ENCODE data around the gene SCNM1.

The SCNM1 gene

DNA sequence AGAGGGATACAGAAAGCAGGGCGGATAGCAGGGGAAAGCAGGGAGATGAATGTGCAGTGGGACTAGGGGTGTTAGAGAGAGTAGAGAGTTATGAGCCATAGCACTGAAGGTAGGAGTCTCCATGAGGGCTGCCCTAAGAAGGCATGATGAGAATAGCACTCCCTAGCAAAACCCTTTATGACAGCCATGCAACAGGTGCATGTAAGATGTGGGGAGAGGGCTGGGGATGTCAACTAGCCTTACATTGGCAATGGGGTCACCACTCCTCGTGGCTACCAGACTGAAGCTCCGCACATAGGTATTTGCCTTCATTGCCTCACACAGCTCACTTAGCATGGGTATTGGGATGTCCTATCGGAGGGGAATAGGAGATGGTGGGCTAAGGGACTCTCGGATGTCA is 5.2 kb downstream of the SCNM1 start:
- TF ChIP-seq SCRT2 (tag by site-specific recombination; IDR thresholded peaks at IDR 0.05) = peak; percentile 96
- TF ChIP-seq SP3 (tag by site-specific recombination; IDR thresholded peaks at IDR 0.05) = no peak
- TF ChIP-seq ZNF521 (tag by site-specific recombination; IDR thresholded peaks at IDR 0.05) = no peak
- no peak for TF ChIP-seq ZNF16 (tag by site-specific recombination; IDR thresholded peaks at IDR 0.05; ENCODE audit: low read depth)
- TF ChIP-seq SCRT1 (tag by site-specific recombination; IDR thresholded peaks at IDR 0.05; ENCODE audit: borderline replicate concordance) = peak; percentile 87
- H3K36me3 ChIP-seq (ENCODE audit: control insufficient read depth in 2 of 2, insufficient read depth in 1 of 2, low read length in 2 of 2) = peaks cover 22 to 81% of the 10 kb centered on the region in 2 experiments
- ChIA-PET CTCF (interaction anchor here (0.7 to 0.9 kb wide), 2 partner anchors 81 to 143 kb away, joined by 3 read pairs; no protein-coding TSS in a partner anchor), POLR2A (interaction anchor here (0.6 to 2.3 kb wide), 4 partner anchors 16 to 115 kb away, joined by 3 to 14 read pairs (median 4); partner anchors contain the start of gene VPS72)
- H3K27ac ChIP-seq (ENCODE audit: extremely low read depth, low read depth, low read length) = no peak overlapping the region
- H3K4me1 ChIP-seq (ENCODE audit: control insufficient read depth, insufficient read depth, low read length) = peaks cover 6% of the 10 kb centered on the region; the same call in 1 of the 2 replicates
- H3K9me3 ChIP-seq (ENCODE audit: control insufficient read depth, insufficient read depth, low read depth, low read length) = no peaks in the 10 kb centered on the region
- no peak overlapping the region for H3K4me3 ChIP-seq (ENCODE audit: low read depth, low read length)

DNA sequence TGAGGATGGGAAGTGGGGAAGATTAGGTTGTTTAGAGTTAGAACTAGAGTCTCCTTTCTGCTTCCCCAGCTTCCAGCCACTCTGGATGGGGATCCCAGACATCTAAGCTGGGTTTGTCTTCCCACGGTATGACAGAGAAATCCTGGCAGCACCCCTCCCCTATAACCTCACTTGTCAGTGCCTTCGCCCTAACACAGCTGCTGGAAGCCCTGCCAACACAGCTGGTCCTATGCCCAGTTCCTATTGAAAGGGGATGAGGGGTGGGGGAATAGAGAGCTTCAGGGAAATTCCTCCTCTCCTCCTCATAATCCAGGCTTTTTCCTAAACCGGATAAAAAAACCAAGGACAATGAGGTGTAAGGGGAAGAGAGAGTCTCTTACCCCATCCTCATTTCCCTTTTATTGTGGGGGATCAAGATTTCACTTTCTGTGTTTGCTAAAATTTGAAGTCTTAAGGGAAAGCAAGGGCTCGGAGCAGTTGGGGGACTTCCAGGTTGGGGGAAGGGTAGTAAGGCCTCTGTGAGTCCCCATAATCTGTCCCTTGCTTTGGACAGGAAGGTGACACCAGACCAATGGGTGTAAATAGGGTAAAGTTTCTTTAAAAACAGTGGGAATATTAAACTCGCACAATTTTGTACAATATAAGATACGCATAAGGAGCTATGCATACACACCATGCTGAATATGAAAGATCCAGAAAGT is 9.2 kb downstream of the SCNM1 start:
- Histone ChIP-seq H3K4me1 (ENCODE audit: control insufficient read depth, insufficient read depth, low read length) (no peaks in the 10 kb centered on the region), H3K9me3 (ENCODE audit: control insufficient read depth, insufficient read depth, low read depth, low read length) (no peaks in the 10 kb centered on the region), H3K36me3 (ENCODE audit: control insufficient read depth in 2 of 2, insufficient read depth in 1 of 2, low read length in 2 of 2) (peaks cover 38 to 84% of the 10 kb centered on the region in 2 experiments), H3K4me3 (ENCODE audit: low read depth, low read length) (no peak overlapping the region), H3K27ac (ENCODE audit: extremely low read depth, low read depth, low read length) (no peak overlapping the region)
- POLR2A ChIA-PET = interaction anchor here (0.8 to 1.4 kb wide), 4 partner anchors 10 to 478 kb away, joined by 3 to 5 read pairs (median 4); partner anchors contain the start of genes GOLPH3L, LYSMD1 and VPS72
- TF ChIP-seq PRDM1 (tag by site-specific recombination; IDR thresholded peaks at IDR 0.05) = peak; percentile 64
- TF ChIP-seq ZNF510 (tag by site-specific recombination; IDR thresholded peaks at IDR 0.05; ENCODE audit: insufficient replicate concordance) = no peak
- CTCF ChIA-PET = interaction anchor here (0.6 to 1.7 kb wide), 8 partner anchors 8 to 118 kb away, joined by 3 to 5 read pairs (median 4); no protein-coding TSS in a partner anchor

- no peaks in the 10 kb centered on the region for H3K4me1 ChIP-seq (ENCODE audit: control insufficient read depth, insufficient read depth, low read length)
- H3K9me3 ChIP-seq (ENCODE audit: control insufficient read depth, insufficient read depth, low read depth, low read length) = no peaks in the 10 kb centered on the region
- ChIA-PET POLR2A (interaction anchor here (1.4 kb wide), 1 partner anchor 11 kb away, joined by 5 read pairs; the partner anchor contains the start of gene LYSMD1), CTCF (interaction anchor here (0.6 to 1.7 kb wide), 14 partner anchors 8 to 631 kb away, joined by 3 to 7 read pairs (median 4); partner anchors contain the start of gene VPS72)
- no peak within 1 kb of the TSS for H3K4me3 ChIP-seq (ENCODE audit: low read depth, low read length)
- H3K36me3 ChIP-seq (ENCODE audit: control insufficient read depth in 2 of 2, insufficient read depth in 1 of 2, low read length in 2 of 2) = peaks cover 43 to 84% of the 10 kb centered on the region in 2 experiments
- no peak within 1 kb of the TSS for H3K27ac ChIP-seq (ENCODE audit: extremely low read depth, low read depth, low read length)
- TF ChIP-seq ZNF223 (tag by site-specific recombination; IDR thresholded peaks at IDR 0.05) = no peak
- TF ChIP-seq ZNF596 (tag by site-specific recombination; IDR thresholded peaks at IDR 0.05) = no peak
- TF ChIP-seq ZBTB17 (tag by site-specific recombination; IDR thresholded peaks at IDR 0.05) = no peak
- no peak for TF ChIP-seq SETDB1 (IDR thresholded peaks at IDR 0.05; ENCODE audit: insufficient read length, low read length)
- no peak for TF ChIP-seq GLIS1 (tag by site-specific recombination; IDR thresholded peaks at IDR 0.05)
- no peak for TF ChIP-seq ZNF626 (tag by site-specific recombination; IDR thresholded peaks at IDR 0.05)
- no peak for TF ChIP-seq ZNF843 (tag by site-specific recombination; IDR thresholded peaks at IDR 0.05)
- no peak for TF ChIP-seq PRDM1 (tag by site-specific recombination; IDR thresholded peaks at IDR 0.05)
- no peak for TF ChIP-seq ZNF777 (tag by site-specific recombination; IDR thresholded peaks at IDR 0.05; ENCODE audit: borderline replicate concordance)
- TF ChIP-seq, protein P1, sequence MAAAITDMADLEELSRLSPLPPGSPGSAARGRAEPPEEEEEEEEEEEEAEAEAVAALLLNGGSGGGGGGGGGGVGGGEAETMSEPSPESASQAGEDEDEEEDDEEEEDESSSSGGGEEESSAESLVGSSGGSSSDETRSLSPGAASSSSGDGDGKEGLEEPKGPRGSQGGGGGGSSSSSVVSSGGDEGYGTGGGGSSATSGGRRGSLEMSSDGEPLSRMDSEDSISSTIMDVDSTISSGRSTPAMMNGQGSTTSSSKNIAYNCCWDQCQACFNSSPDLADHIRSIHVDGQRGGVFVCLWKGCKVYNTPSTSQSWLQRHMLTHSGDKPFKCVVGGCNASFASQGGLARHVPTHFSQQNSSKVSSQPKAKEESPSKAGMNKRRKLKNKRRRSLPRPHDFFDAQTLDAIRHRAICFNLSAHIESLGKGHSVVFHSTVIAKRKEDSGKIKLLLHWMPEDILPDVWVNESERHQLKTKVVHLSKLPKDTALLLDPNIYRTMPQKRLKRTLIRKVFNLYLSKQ (tag by site-specific recombination; IDR thresholded peaks at IDR 0.05; ENCODE audit: borderline replicate concordance) = no peak
- no peak for TF ChIP-seq BCL11B (tag by site-specific recombination; IDR thresholded peaks at IDR 0.05; ENCODE audit: low read depth)
- TF ChIP-seq ZNF792 (tag by site-specific recombination; IDR thresholded peaks at IDR 0.05) = no peak
- TF ChIP-seq ZNF621 (tag by site-specific recombination; IDR thresholded peaks at IDR 0.05) = no peak
- no peak for TF ChIP-seq ZNF354C (tag by site-specific recombination; IDR thresholded peaks at IDR 0.05; ENCODE audit: borderline replicate concordance, low read depth)
- TF ChIP-seq ZNF707 (tag by site-specific recombination; IDR thresholded peaks at IDR 0.05) = no peak
- no peak for TF ChIP-seq ZNF175 (tag by site-specific recombination; IDR thresholded peaks at IDR 0.05)
- no peak for TF ChIP-seq ZNF624 (tag by site-specific recombination; IDR thresholded peaks at IDR 0.05)
- no peak for TF ChIP-seq ZNF350 (tag by site-specific recombination; IDR thresholded peaks at IDR 0.05)
- TF ChIP-seq ZNF174 (tag by site-specific recombination; IDR thresholded peaks at IDR 0.05) = no peak
- TF ChIP-seq ZNF610 (tag by site-specific recombination; IDR thresholded peaks at IDR 0.05; ENCODE audit: borderline replicate concordance) = no peak
- no peak for TF ChIP-seq TRIM28 (IDR thresholded peaks at IDR 0.05; ENCODE audit: borderline replicate concordance, low read length)
- TF ChIP-seq, protein P2, sequence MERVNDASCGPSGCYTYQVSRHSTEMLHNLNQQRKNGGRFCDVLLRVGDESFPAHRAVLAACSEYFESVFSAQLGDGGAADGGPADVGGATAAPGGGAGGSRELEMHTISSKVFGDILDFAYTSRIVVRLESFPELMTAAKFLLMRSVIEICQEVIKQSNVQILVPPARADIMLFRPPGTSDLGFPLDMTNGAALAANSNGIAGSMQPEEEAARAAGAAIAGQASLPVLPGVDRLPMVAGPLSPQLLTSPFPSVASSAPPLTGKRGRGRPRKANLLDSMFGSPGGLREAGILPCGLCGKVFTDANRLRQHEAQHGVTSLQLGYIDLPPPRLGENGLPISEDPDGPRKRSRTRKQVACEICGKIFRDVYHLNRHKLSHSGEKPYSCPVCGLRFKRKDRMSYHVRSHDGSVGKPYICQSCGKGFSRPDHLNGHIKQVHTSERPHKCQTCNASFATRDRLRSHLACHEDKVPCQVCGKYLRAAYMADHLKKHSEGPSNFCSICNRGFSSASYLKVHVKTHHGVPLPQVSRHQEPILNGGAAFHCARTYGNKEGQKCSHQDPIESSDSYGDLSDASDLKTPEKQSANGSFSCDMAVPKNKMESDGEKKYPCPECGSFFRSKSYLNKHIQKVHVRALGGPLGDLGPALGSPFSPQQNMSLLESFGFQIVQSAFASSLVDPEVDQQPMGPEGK (tag by site-specific recombination; IDR thresholded peaks at IDR 0.05) = peak; percentile 41; the same call in 1 of the 2 replicates
- TF ChIP-seq ZNF416 (tag by site-specific recombination; IDR thresholded peaks at IDR 0.05) = no peak
Observed at GRCh38 chr1:151175863-151176262, 9.9 kb downstream of the SCNM1 start, which contains the start of gene TMOD4. TMOD4 (minus strand) TSS chr1:151175981; CDS start chr1:151174875, 1,106 bp downstream.

All from HEK293 (cell line).